Fibroblast of villous mesenchyme (primary cell): ENCODE measurements around the gene TFG. TPM values are rescaled to one million over a fixed set of nuclear protein-coding genes. Genes with fewer than 3 reads are reported as not detected.

Experiments
- DNase-seq: peaks from one replicate; pipeline ENCODE4 v3.0.0-alpha.2; 2010; ENCODE audit warnings: low read depth
- H3K4me3 ChIP-seq: 2 replicates; pipeline ENCODE4 v1.5.1; 2011; ENCODE audit warnings: low read depth, mild to moderate bottlenecking, low read length
- total RNA-seq: library from RNA; depleted of rRNA; stranded (reverse); fragments of >200 nt; gene quantifications from 2 replicates; pipeline ENCODE4 v1.2.3, GENCODE V29; 2012
- TF ChIP-seq, protein P1 (sequence below): IDR thresholded peaks from 2 replicates; pipeline ENCODE4 v1.5.1; 2012; ENCODE audit warnings: low read depth, mild to moderate bottlenecking, low read length; ENCODE audit not compliant: insufficient read depth

TFG gene
- total RNA-seq, 1 donor, result 127 TPM

DNA sequence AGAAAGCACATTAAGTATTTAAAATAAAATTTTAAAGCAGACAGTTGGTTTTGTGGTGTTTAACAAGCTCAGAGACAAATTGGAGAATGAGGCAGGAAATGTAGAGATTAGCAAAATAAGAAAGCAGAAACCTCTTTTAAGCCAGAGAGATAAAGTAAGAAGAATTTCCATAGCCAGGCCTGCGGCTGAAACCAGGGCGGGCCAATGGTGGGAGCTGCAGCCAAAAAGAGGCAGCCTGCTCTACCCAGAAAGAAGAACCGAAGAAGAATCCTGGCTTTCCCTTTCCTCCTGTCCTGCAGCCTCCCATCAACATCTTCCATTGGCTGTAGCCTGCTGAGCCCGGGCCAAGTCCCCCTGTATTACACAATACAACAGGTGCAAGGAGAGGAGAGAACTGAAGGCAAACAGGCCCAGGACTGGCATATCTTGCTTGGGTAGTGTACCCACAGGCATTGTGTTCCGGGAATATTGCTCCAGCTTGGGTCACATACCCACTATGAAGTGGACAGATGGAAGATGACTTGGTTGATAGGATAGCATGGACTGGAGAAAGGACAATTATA, 11.5 kb upstream of the TFG start:
- no peak overlapping the region for H3K4me3 ChIP-seq
- TF ChIP-seq, protein P1, sequence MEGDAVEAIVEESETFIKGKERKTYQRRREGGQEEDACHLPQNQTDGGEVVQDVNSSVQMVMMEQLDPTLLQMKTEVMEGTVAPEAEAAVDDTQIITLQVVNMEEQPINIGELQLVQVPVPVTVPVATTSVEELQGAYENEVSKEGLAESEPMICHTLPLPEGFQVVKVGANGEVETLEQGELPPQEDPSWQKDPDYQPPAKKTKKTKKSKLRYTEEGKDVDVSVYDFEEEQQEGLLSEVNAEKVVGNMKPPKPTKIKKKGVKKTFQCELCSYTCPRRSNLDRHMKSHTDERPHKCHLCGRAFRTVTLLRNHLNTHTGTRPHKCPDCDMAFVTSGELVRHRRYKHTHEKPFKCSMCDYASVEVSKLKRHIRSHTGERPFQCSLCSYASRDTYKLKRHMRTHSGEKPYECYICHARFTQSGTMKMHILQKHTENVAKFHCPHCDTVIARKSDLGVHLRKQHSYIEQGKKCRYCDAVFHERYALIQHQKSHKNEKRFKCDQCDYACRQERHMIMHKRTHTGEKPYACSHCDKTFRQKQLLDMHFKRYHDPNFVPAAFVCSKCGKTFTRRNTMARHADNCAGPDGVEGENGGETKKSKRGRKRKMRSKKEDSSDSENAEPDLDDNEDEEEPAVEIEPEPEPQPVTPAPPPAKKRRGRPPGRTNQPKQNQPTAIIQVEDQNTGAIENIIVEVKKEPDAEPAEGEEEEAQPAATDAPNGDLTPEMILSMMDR, result no peak
- no peak for DNase-seq

DNA sequence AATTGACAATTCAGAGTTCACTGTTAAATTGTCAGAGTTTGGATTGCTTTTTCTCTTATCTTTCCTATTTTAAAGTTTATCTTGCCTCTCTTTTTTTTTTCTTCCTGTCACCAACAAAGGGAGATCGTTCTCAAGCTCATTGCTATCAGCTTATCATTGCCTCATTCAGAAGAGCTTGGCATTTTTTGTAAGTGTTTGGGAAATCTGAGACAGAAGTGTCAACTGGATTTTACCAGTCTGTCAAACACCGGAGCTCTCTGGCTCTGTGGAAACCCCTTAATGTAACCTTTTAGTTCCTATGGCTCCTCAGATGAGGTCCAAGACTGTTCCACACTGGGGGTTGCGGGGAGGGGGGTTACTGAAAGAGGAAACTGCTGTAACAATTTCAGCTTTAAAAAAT, 10.6 kb upstream of the TFG start:
- no peak for DNase-seq
- H3K4me3 ChIP-seq, result no peak overlapping the region
- TF ChIP-seq, protein P1, result no peak

DNA sequence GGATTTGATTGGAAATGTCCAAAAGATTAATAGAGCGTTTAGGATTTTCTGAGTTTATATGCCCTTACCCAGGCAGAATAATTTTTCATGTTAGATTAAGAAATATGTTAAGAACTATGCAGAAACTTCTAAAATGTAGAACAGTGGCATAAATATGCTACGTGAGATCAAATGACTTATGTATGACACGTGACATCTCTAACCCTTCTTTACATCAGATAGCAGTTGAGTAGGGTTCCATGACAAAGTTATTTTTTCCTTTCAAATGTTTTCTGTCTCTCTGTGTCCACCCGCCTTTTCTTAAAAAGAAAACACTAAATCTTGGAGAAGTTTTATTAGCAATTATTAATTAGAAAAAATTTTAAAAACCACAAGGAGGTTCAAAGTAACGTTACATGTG, 8.6 kb upstream of the TFG start:
- no peak for DNase-seq

DNA sequence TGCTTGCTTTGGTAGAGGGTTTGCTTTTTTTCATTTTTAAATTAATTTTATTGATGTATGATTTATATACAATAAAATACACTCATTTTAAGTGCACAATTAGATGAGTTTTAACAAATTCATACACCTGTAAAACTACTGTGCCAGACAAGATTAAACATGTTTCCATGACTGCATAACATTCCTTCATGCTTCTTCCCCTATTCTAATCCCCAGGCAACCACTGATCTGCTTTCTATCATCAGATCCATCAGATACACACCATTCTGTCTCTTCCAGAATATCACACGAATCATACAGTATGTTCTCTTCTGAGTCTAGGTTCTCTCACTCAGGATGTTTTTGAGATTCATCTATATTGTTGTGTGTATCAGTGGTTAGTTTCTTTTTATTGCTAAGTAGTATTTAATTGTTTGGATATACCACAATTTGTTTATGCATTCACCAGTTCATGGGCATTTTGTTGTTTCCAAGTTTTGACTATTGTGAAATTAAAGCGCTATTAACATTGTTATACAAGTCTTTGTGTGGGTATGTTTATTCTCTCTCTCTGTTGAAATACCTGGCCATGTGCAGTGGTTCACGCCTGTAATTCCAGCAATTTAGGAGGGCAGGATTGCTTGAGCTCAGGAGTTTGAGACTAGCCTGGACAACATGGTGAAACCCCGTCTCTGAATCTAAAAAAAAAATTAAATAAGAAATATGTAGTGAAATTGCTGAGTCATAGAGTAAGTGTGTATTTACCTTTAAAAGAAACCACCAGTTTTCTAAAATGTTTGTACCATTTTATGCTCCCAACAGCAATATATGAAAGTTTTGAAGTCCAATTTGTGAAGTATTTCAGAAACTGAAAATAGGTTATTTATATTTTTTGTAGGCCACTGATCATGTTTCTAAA, 7.0 kb upstream of the TFG start:
- no peak overlapping the region for H3K4me3 ChIP-seq
- TF ChIP-seq, protein P1, result no peak
- DNase-seq, result peak; percentile 4

More for the DNA sequence above, 8.6 kb upstream of the TFG start:
- TF ChIP-seq, protein P1, result no peak
- no peak overlapping the region for H3K4me3 ChIP-seq

DNA sequence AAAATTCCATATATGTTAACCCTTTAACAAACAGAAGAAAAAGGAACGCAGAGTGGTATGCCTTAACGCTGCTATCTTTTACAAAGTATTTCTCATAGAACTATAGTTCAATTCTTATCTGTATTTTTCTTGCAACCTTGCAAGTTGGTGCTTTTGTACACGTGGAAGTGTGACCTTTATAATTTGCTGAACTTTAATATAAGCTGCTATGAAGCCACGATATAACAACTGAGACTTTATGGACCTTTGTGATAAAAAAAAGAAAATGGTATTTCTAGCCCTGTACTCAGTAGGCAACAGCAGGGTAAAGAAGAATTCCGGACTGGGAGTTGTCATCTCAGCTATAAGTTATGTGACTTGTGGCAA, 6.3 kb upstream of the TFG start:
- TF ChIP-seq, protein P1, result no peak
- no peak for DNase-seq

DNA sequence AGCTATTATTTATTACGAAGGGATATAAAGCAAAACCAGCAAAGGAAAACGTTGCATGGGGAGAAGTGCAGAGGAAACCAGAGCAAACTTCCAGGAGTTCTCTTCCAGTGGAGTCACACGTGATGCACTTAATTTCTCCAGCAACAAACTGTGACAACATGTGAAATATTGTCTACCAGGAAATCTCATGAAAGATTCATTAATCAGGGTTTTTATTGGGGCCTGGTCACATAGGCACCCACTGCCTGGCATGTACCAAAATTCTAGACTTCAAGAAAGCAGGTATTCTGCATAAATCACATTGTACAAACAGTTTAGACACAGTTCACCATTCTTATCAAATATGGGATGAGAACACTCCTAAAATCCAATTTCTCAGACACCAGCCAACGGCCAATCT, 5.4 kb upstream of the TFG start:
- TF ChIP-seq, protein P1, result no peak
- DNase-seq, result no peak
- H3K4me3 ChIP-seq, result no peak overlapping the region

More for the DNA sequence above, 6.3 kb upstream of the TFG start:
- H3K4me3 ChIP-seq, result no peak overlapping the region
